GM19328 (cell line): ENCODE measurements around the gene ASNSD1.
A peak's percentile ranks its signal among the peaks of the same experiment; 100 is the strongest.

Experiments used
- ATAC-seq: cut with Tn5 transposase; IDR thresholded peaks from one replicate; pipeline ENCODE4 v1.9.1; 2021; ENCODE audit warnings: mild to moderate bottlenecking, moderate library complexity; ENCODE audit not compliant: unreplicated experiment

Gene ASNSD1

DNA sequence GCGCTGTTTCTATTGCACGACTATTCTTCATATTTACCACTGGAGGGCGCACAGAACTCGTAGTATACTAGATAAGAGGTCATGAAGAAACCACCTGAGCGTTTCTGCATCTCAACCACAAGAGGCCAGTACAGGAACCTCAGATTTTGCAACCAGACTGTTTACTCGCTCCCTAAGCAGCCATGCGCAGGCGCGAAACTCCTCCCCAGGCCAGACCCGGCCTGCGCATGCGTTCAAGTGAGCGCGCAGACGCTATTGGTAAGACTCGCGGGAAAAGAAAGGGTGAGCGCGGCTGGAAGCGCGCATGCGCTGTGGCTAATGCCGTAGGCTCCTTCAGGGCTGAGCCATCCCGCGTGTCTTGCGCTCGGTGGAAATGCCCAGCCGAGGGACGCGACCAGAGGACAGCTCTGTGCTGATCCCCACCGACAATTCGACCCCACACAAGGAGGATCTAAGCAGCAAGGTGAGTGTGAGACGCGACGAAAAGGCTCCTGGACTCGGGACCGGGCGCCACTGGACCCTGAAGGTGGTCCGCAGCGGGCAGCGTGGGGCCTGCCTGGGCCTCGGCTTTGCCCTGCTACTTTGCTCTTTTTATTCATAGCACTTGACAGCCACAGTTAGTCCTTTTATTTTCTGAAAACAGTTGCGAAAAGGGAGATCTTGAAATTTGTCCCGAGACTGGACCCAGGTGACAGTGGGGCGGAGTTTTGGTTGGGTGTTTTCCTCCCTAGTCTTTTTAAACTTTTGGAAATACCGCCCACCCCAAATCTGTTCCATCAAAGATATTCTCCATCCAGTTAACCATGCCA is at the start of gene ASNSD1:
Gene ASNSD1, plus strand, starts transcription at position 312 of the 809 bp plus-strand sequence. CDS start 4,674 bp downstream, outside the sequence.
- ATAC-seq = peak; percentile 94

DNA sequence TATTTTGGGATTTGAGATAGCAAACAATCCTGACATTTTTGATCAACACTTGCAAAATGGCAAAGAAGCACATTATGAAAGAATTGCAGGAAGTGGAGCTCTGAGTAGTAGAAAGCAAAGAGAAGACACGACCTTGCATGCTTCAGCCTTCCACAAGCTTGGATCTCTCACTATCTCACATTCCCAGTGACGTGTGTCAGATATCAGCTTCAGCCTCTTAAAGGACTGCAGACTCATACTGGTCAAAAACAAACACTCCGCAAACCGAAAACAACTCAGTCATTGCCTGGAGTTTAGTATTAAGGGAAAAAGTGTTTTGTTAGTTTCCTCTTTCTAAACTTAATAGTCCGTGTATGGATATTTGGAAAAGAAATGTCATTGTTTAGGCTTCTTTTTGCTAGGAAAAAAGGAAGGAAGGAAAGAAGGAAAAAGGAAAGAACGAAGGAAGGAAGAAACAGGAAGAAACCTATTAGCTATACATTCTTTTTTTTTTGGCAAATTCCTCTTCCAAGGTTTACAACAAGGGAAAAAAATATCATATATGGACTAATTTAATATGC is 48.1 kb upstream of the ASNSD1 start:
- no peak for ATAC-seq

DNA sequence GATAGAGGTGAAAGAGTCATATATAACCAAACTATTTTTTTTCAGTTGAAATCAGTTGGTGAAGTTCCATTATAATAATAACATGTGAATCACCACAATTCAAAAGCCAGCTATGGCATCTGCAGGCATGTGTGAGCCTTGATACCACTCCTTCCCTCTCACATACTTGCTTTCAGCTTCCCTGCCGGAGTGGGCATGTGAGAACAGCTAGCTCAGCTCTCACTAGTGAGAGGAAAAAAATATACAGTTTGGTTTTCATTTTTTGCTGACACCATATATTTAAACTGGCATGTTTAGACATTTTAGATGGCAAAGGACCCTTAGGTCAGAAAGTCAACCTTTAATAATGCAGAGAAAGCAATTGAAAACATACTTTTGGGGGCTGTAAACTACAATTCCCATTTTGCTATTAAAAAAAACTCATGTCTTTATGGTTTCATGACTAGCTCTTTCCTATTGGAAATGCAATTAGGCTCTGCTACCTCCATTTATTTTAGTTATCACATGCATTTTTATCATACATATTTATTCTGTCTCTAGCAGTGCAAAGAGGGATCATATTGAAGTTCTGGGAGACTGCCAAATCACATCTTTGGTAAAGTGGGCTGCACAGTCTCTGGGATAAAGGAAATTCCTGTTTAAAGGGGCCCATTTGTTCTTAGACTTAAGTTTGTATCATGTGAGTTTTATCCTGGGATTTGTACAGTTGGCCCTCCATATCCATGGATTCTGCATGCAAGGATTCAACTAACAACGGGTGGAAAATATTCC is 47.4 kb upstream of the ASNSD1 start:
- ATAC-seq = no peak

DNA sequence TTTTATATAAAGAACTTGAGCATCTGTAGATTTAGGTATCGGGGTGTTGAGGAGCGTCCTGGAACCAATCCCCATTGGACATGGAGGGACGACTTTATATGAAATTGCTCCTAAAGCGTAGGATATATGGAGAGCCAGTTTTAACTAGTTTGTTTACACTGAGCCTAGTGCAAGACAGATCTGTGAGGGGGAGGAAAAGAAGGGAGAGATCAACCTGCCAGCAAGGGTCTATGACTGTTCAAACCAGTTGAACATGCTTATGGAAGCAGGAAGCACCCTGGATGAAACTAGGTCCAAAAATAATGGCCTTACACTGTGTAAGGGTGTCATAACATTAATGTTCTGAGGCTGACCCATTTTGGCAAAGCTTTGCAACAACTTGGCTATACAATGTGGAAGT is 46.7 kb upstream of the ASNSD1 start:
- no peak for ATAC-seq

DNA sequence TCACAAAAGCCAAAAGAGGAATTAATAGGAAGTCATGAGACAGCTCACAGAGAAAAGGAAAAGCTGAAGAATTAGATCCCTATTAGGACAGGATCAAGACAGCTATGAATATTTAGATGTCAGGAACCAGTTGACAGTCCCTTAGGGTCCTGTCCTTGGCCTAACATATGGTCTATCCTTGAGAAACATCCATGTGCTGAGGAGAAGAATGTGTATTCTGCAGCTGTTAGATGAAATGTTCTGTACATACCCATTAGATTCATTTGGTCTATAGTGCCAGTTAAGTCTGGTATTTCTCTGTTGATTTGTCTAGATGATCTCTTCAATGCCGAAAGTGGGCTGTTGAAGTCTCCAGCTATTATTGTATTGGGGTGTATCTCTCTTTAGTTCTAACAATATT is 43.1 kb upstream of the ASNSD1 start:
- no peak for ATAC-seq

DNA sequence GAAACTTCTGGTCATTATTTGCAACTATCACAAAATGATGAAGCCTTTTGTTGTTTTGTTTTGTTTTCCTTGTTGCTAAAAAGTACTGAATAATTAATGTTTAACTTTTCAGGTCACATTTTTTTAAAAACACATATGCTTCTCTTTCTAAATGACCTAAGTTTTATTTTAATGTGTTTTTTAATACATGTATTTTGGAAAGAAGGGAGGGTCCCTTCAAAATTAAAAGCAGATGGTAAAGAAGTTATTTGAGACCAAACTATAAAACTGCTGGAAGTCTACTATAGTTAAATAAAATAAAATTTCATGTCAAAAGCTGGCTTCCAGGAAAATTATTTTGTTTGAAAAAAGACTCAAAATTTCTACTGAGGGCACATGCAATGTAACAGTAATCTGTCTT is 39.5 kb upstream of the ASNSD1 start:
- no peak for ATAC-seq

DNA sequence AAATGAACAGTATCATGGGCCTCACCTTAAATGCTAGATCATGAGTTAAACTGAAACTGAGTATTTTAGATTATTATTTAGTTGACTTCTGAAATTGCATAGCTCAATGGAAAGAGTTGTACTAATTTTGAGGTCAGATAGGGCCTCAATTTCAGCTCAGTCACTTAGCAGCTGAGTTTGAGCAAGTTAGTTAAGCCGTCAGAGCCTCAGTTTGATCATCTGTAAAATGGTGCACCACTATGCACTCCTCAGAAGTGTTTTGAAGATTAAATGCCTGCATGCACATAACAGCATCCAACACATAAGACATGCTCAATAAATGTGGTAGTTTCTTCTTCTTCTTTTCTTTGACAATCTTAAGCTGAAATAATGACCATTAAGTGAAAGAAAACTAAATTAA is 38.2 kb upstream of the ASNSD1 start:
- ATAC-seq = no peak

DNA sequence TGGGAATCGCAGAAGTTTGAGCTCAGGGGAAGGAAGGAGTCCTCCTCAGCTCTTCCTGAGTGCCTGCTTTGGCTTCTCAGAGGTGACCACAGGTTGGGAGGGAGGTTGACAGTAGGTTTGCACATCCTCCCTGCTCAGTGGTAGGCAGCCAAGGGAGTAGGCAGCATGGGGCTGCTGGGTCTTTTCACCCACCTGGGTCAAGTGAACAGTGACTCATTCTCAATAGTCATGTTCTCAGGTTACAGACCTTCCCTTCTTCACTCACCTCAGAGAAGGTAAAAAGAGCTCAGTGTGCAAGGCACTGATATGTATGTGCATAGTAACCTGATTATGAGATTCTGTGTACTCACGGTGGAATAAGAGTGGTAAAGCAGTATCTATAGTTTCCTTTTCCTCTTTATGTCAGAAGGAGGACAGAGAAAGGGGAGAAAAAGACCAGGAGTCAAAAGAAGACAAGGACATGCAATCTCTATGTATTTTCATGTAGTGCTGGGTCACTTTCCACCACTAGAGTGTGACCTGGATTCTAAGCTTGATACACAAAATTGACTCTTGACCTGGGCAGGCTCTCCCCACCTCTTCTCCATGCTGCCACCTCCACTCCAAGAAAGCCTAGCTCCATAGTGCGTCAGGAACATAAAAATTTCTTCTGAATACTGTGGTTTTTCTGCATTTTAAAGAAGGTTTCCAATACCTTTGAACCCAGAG is 36.5 kb upstream of the ASNSD1 start:
- no peak for ATAC-seq

DNA sequence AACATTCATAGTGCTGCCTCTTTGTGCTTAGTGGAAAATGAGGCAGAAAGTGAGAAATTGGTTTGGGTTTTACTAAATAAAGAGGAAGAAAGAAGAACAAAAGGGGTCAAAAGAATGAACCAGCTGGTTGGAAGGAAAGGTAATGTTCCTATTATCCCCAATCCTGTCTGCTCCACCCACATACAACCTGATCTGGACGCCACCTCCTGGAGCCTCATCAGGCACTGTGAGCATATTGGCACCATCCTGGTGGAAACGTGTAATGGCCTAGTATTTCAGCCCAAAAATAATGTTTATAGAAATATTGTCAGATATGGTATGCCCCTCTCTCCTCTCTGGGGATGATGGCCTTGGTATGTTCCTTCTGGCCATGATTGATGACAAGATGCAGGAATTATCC is 35.6 kb upstream of the ASNSD1 start:
- no peak for ATAC-seq

DNA sequence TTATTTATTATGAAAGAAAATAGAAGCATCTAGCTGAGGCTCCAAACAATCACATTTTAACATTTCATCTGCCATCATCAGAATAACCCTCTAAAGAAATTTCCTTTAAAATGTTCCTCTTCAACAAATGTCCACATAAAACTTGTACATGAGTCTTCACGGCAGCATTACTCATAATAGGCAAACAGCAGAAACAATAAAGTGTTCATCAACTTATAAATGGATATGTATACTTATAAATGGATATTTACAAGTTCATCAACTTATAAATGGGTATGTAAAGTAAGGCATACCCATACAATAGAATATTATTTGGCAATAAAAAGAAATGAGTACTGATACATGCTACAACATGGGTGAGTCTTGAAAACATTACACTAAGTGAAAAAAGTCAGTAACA is 33.5 kb upstream of the ASNSD1 start:
- ATAC-seq = no peak

DNA sequence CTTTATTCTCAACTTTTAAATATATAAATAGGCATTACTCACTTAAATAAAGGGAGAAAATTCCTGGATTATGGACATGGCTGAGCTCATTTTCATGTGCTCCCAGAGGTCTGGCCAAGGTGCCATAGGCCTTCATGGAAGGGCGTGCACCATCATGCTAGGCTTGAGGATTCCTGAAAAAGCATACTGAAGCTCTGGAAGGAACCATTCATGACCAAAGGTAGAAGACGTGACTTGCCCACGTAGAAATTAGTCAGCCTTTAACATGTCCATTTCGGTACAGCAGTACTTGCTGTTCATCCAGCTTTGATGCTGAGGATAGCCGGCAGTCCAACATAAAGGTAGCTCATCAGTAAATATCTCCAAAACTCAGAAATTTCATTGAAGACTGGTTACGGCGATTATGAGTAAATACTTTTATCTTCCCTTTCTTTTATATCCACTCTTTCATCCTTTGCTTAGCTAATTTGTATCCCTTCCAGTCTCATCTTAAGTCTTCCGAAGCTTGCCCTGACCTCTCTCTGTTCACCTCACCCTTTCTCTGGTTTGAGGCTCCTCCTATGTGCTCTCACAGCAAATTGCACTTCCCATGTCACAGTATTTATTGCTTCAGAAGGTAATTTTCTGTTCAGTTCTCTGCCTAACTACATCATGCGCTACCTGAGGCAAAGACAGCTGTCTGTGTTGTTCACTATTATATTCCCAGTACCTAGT is 32.3 kb upstream of the ASNSD1 start:
- ATAC-seq = no peak

DNA sequence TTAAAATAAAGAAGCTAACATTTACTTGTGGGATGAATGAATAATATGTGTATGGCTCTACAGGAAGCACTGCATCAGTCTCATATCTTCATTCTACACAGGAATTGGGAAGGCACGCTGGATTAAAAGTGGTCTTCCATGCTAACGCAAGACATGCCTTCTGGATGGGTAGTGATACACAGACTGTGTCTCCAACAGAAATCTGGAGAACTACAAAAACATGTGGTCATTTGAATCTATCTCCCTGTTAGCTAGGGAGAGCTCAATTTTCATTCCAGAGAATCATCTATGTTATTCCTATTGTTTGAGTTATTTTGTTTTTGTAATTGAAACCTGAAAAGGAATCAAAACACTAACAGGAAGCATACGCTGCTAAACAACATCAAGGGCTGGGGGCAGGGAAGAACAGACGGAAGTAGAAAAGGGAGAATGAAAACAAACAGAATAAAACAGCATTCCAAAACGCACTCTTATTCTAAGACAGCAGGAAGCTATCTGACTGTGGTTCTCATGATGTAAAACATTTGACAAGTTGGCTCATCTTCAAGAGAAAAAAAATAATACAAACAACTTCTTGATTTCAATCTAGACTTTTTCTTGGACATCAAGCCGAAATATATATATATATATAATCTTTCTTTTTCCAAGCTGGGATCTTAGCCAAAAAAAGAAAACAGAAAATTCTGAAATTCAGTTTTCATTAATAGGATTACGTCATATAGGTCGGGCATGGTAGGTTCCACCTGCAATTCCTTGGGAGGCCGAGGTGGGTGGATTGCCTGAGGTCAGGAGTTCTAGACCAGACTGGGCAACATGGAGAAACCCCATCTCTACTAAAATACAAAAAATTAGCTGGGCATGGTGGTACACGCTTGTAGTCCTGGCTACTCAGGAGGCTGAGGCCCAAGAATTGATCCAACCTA is 31.5 kb upstream of the ASNSD1 start:
- ATAC-seq = no peak

DNA sequence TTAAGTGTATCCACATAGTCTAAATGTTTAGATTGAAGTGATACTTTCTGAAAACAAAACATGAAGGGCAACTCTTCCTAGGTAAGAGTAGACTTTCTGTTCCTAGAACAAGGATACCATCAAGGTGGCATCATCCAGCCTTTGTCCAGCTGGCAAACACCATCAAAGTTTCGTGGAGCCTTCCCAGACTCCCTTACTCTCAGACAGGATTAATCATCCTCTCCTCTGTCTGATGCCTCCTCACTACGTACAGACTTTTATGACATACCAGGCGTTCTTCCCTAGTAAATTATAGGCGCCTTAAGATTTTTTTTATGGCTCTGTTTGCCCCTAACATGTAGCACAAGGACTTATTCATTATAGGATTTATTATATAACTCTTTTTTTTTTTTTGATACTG is 29.4 kb upstream of the ASNSD1 start:
- ATAC-seq = no peak

DNA sequence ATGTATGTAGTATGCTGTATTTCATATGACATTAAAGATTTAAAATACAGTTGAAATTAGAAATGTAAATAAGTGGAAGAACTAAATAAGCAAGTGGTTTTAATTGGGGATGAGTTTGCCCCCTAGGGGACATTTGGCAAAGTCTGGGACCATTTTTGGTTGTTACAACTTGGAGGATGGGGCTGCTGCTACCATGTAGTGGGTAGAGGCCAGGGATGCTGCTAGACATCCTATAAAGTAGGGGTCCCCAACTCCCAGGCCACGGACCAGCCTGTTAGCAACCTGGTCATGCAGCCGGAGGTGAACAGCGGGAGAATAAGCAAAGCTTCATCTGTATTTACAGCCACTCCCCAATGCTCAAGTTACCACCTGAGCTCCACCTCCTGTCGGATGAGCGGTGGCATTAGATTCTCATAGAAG is 27.9 kb upstream of the ASNSD1 start:
- no peak for ATAC-seq

DNA sequence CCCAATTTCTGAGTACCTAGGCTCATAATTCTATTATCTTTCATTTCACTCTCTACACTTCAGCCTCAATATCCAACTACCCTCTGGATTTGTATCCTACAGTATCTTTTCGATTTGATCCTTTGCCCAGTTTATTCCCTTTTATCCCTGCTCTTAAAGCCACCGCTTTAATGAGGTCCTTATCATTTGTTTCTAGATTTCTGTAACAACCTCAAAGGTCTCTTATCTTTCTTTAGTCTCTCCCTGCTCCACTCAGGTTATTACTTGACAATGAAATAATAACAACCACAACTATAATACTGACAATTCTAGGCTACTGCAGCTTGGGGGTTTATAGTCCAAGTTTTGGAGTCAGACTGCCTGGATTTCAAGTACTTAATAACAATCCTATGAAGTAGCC is 25.9 kb upstream of the ASNSD1 start:
- no peak for ATAC-seq

DNA sequence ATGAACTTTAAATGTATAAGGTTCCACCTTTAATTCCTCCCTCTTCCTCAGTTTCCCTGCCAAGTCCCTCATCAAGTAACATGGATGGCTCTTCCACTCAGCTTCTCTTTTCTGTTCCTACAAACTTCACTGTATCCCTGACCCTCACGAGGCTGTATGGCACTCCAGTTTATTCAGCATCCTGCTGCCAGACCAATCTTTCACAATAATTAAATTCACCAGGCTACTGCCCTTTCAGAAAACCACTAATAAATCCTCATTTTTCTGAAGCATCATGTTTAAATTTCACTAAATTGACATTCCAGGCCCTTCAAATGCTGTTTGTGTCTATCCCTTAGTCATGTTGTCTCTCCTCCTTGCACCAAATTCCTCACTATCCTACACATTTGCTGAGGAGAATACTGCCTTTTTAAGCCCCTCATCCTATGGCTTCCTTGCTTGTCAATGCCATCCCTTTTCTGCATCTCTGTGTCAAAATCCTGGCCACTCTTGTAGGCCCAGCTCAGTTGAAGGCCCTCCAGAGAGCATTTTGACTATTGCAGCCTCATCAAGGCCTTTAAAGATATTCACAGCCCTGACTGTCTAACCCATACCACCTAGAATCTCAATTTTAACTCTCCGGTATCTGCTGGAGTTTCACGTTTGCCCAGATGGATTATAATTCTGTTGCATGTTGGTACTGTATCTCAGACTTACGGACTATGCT is 22.8 kb upstream of the ASNSD1 start:
- ATAC-seq = no peak

DNA sequence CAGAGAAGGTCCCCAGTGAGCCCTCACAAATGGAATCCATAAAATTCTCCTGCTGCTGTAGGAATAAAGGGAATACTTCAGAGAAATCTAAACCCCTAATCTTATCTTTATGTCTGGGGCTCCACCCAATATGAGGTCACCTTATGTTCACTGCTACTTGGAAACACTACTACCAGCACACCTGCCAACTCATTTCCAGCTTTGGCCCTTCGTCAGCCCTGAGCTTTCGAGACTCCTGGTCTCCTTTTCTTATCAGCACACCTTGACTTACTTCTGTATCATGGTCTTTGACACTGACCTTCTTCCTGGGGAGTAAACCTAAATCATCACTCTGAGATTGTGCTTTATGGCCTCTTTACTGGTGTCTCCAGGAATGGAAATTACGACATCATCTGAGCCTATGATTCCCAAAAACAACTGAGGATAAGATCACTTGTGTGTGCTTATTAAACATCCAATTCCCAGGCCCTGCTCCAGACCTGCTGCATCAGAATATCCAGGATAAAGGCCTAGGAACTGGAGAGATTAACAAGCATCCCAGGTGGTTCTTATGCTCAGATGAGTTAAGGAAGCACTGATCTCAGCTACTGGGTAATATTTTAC is 22.2 kb upstream of the ASNSD1 start:
- ATAC-seq = no peak

DNA sequence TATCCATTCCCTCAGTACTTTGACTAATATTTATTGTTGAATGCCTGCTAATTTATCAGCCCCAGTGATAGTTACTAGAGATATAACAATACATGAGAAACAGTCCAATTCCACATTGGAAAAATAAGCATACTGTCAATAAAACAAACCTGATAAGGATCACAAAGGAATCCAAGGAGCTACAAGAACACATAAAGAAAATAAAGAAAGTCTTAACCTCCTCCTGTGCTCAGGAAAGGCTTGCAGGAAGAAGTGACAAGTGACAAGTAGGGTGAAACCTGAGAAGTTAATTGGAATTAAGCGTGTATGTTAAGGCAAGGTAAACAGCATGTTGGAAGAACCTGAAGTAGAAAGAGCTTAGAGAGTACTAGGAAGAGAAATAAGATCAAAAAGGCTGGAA is 20.3 kb upstream of the ASNSD1 start:
- ATAC-seq = no peak

DNA sequence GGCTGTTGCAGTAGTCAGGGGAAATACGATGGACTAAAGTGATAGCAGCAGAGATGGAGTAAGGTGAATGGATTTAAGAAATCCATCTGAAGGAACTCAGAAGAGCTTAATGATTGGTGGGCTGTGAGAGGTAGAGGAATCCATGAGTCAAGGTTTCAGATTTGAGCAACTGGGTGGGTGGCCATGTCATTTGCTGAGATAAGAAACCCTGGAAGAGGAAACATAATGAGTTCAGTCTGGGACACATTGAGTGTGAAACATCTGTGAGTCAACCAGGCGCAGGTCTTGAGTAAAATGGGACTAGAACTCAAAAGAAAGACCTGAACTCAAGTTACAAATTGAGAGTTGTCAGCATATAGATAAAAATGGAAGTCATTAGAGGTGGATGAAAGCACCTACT is 19.7 kb upstream of the ASNSD1 start:
- no peak for ATAC-seq
